ENCODE data around the gene COA1.
A peak's percentile ranks its signal among the peaks of the same experiment; 100 is the strongest.
"Not testable (repeated sequence)": the region's sequence is repeated elsewhere in the genome, so short reads cannot be mapped to it uniquely, and the experiment has no call there.

Gene COA1

GRCh38 chr7:43758029-43758821 is 28.9 kb upstream of the COA1 start, which contains the start of gene BLVRA:
Gene BLVRA, plus strand, starts transcription at chr7:43758680. Its CDS starts 12,479 bp downstream, at chr7:43771159.
- DNase-seq (ENCODE audit: low read depth) = no peak

- DNase-seq (ENCODE audit: low read depth) = no peak
These were observed 27.9 kb upstream of the COA1 start for GRCh38 chr7:43757073-43757720.

DNA sequence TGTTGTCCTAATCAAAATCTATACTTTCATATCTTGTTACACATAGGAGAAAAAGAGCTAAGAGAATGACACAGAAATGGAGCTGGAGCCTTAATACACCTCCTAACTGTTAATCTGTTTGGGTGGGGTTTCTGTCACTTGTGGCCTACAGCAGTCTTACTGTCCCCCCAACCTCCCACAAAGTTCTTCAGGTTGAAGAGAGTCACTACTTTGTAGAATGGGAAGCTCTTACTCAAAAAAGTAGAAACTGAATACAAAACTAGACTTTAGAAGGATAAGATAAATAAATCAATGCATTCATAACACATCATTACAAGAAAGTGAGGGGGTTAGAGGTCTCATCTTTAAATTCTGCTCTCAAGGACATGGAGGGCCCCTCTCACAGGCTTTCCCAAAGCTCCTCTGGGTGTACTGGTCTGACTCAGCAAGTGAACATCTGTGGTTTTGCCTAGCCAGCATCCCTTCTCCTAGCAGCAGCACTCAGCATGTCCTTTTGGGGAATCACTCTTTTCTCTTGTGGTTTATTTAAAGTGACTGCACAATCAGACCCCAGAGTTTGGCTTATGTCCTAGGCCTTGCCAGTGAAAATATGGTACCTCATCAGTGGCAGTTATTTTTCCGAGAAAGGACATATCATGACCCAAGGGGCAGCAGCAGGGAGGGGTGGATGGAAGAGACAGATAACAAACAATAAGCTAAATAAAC is 27.2 kb upstream of the COA1 start:
- peak; percentile 55 for DNase-seq (ENCODE audit: low read depth)

GRCh38 chr7:43754596-43754995 is 25.3 kb upstream of the COA1 start:
- DNase-seq (ENCODE audit: low read depth) = no peak

DNA sequence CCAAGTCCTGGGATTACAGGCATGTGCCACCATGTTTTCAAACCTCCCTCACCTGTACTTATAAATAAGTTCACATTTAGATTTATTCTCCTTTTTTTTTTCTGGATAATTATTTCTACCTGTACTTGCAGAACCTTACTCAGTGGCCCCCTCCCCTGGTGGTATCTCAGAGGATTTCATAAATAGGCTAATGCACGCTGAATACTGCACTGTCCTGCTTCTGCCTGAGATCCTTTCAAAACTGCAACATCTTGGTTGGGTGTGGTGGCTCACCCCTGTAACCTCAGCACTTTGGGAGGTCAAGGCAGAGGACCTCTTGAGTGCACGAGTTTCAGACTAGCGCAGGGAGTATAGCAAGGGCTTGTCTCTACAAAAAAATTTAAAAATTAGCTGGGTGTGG is 24.5 kb upstream of the COA1 start:
- DNase-seq (ENCODE audit: low read depth) = no peak

- DNase-seq (ENCODE audit: low read depth) = no peak
These were observed 24.0 kb upstream of the COA1 start for GRCh38 chr7:43753271-43753810.

- DNase-seq (ENCODE audit: low read depth) = no peak
These were observed 23.1 kb upstream of the COA1 start for GRCh38 chr7:43752411-43752810.

DNA sequence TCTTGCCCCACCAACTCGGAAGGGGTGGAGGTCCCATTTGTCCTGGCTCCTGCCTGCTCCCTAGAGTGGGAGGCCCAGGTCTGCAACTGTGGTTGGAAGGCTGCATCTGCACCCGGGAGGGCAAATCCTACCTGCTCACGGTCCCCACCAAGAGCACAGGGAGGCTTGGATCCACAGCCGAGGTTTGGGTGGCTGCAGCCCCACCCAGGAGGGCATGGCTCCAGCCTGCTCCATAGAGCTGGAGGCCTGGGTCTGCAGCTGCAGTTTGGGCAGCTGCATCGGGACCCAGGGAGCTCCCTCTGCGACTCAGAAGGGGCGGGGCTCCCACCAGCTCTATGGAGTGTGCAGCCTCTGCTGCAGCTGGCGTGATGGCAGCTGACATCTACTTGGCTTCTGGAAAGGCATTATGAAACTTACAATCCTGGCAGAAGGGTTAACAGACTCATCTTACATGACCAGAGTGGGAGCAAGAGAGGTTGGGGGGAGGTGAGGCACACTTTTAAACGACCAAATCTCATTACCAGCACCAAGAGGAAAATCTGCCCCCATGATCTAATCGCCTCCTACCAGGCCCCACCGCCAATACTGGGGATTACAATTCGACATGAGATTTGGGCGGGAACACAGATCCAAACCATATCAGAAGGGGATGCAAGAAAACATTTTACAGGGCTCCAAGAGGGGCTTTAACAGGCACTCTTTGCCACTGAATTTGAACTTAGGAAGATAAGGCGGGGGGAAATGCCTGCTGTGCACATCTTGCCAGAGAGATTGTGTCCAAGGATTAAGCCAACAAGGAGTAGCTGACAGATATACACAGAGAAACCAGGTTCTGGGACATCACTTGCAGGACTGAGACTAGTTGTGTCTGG is 20.9 kb upstream of the COA1 start:
- DNase-seq (ENCODE audit: low read depth) = no peak

GRCh38 chr7:43749383-43749940 is 20.1 kb upstream of the COA1 start:
- no peak for DNase-seq (ENCODE audit: low read depth)

DNA sequence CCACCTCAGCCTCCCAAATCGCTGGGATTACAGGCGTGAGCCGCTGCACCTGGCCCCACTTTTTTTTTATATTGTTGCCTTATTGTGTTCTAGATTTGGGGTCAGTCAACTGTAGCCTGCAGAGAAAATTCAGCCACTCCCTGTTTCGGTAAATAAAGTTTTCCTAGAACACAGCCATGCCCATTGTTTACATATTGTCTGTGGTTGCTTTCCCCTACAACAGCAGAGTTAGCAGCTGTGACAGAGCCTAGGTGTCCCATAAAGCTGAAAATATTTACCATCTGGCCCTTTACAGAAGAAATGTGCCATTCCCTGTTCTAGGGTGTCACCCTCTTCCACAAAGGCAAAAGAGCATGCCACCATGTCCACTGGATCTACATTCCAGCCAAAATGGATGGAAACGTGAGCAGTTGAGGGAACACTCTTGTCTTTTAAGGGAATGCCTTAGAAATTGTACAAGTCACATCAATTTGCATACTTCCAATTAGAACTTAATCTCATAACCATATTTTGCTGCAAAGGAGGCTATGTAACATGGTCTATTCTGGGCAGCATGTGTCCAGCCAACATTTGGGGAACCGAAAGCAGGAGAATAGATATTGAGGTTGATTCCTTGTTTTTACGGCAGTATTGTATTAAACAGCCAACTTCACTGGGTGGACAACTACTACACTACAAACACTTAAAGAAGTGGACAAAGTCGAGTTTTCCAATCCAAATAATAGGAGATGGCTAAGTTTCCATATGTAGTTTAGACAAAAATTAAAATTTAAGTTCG is 18.2 kb upstream of the COA1 start:
- no peak for DNase-seq (ENCODE audit: low read depth)

DNA sequence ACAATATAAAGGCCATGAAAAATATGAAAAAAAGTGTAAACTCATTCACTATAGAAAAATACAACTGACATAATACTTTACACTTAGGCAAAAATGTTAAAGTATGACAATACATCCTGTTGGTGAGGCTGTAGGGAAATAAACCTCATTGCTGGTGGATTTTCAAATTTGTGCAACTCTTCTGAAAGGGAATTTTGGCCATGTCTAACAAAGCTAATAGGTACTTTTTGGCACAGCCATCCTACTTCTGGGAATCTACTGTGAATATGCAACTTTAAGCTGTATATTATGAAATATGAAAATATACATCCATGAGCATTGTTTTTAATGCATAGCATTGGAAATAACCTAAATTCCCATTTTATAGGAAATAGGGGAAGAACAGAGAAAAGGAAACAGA is 13.4 kb upstream of the COA1 start:
- DNase-seq (ENCODE audit: low read depth) = no peak

DNA sequence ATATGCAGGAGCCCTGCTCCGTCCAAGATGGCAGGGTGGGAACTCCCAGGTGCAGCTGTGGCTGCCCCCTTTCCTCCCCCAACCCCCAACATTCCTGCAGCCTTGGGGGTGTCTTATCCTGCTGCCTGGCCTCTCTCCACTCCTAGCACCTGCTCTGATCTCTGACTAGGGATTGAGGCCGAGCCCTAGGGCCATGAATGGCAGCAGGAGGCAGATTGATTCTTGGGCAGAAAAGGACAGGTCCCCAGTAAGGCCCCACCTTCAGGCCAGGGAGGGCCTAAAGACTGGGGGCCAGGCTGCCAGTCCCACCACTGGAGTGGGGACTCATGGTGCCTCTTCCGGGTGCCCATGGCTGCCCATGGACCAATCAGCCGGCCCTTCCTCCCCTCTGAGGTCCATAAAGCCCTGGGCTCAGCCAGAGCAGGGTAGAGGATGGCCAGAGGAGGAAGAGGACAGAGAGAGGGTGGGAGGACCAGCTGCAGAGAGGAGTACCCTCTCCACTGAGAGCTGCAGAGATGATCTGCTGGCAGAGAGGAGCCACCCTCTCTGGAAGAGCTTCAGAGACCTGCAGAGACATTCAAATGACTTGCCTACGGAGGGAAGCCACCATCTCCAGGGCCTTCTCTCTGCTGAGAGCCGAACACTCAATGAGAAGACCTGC is 8.3 kb upstream of the COA1 start:
- no peak for DNase-seq (ENCODE audit: low read depth)

- peak; percentile 14 for DNase-seq (ENCODE audit: low read depth)
These were observed 6.7 kb upstream of the COA1 start for GRCh38 chr7:43735802-43736603.

- DNase-seq (ENCODE audit: low read depth) = no peak
These were observed 6.1 kb upstream of the COA1 start for GRCh38 chr7:43735403-43735801.

- DNase-seq (ENCODE audit: low read depth) = not testable (repeated sequence)
These were observed 5.4 kb upstream of the COA1 start for GRCh38 chr7:43734575-43735332.

DNA sequence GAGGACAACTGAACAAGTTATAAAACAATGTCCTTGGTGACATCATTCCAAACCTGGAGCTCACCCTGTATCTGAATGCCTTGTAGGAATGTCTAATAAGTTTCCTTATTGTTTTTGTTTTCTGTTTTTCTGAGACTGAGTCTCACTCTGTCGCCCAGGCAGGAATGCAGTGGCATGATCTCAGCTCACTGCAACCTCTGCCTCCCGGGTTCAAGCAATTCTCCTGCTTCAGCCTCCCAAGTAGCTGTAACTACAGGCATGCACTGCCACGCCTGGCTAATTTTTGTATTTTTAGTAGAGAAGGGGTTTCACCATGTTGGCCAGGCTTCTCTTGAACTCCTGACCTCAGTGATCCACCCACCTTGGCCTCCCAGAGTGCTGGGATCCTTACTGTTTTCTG is 2.2 kb upstream of the COA1 start:
- DNase-seq (ENCODE audit: low read depth) = not testable (repeated sequence)

DNA sequence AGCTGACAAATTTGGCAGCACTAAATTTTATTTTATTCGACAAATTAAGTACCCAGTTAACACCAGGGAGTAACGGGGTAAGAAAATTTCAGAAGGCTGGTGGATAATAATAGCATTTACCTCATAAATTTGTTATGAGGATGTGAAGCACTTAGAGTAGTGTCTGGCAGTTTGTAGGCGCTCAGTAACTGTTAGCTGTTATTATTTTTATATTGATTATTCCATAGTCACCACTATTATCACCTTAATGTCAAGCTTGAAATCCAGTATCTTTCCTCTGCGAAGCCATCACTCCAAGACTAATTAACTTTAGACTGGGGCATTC is 563 bp upstream of the COA1 start:
- DNase-seq (ENCODE audit: low read depth) = no peak

GRCh38 chr7:43727494-43727893 is 1.8 kb downstream of the COA1 start:
- DNase-seq (ENCODE audit: low read depth) = no peak

- DNase-seq (ENCODE audit: low read depth) = no peak
These were observed 2.3 kb downstream of the COA1 start for GRCh38 chr7:43727003-43727402.

All from non-pigmented ciliary epithelial cell (primary cell).